Immature natural killer cell (primary cell): ENCODE measurements around the gene GABBR2. TPM values are rescaled to one million over a fixed set of nuclear protein-coding genes. Genes with fewer than 3 reads are reported as not detected.

Experiments used
- DNase-seq, 3 donors: peaks; one replicate each; pipeline ENCODE4 v3.0.0; 2022; ENCODE audit warnings: mixed read lengths in 1 of 3
- H3K27ac Mint-ChIP-seq, 6 donors: one replicate each; pipeline ENCODE4 v1.8.0; 2020; ENCODE audit warnings: mixed read lengths in 6 of 6, mild to moderate bottlenecking in 5 of 6, inconsistent platforms in 4 of 6, moderate library complexity in 3 of 6
- H3K27me3 Mint-ChIP-seq, 3 donors: one replicate each; pipeline ENCODE4 v1.8.0; 2020 to 2021; ENCODE audit warnings: low read depth in 3 of 3, mild to moderate bottlenecking in 3 of 3, mixed read lengths in 3 of 3, moderate library complexity in 3 of 3, inconsistent platforms in 1 of 3
- H3K36me3 Mint-ChIP-seq, 3 donors: one replicate each; pipeline ENCODE4 v1.8.0; 2020; ENCODE audit warnings: mixed read lengths in 3 of 3, inconsistent platforms in 2 of 3, mild to moderate bottlenecking in 2 of 3
- H3K4me1 Mint-ChIP-seq, 2 donors: one replicate each; pipeline ENCODE4 v1.8.0; 2020; ENCODE audit warnings: inconsistent platforms in 2 of 2, mild to moderate bottlenecking in 2 of 2, mixed read lengths in 2 of 2, moderate library complexity in 1 of 2
- H3K4me3 Mint-ChIP-seq, 5 donors: one replicate each; pipeline ENCODE4 v1.8.0; 2020; ENCODE audit warnings: mild to moderate bottlenecking in 5 of 5, mixed read lengths in 5 of 5, inconsistent platforms in 3 of 5, moderate library complexity in 3 of 5
- H3K9me3 Mint-ChIP-seq, 6 donors: one replicate each; pipeline ENCODE4 v1.8.0; 2020; ENCODE audit warnings: mild to moderate bottlenecking in 6 of 6, mixed read lengths in 6 of 6, inconsistent platforms in 4 of 6, moderate library complexity in 3 of 6
- polyA plus RNA-seq, 3 donors: library from polyadenylated mRNA; unstranded; fragments of 300-500 nt; fragmentation: Illumina TruSeq; gene quantifications; one replicate each; pipeline ENCODE4 v1.2.3, GENCODE V29; 2021

The GABBR2 gene
- polyA plus RNA-seq, 3 donors from 2014 or later, result not detected

GRCh38 chr9:98532147-98532546 lies 176.6 kb downstream of the GABBR2 start:
- Mint-ChIP-seq H3K4me3 (no peak overlapping the region), H3K27ac (no peak overlapping the region), H3K27me3 (peaks cover 0 to 2% (median 2%) of the 10 kb centered on the region in 3 donors), H3K9me3 (peaks cover 0 to 2% (median 0%) of the 10 kb centered on the region in 6 donors), H3K4me1 (no peaks in the 10 kb centered on the region), H3K36me3 (no peaks in the 10 kb centered on the region)
- no peak for DNase-seq

- no peaks in the 10 kb centered on the region for H3K4me1 Mint-ChIP-seq
- peaks cover 0 to 3% (median 2%) of the 10 kb centered on the region in 3 donors for H3K27me3 Mint-ChIP-seq
- H3K4me3 Mint-ChIP-seq, result no peak overlapping the region
- DNase-seq, result no peak
- no peaks in the 10 kb centered on the region for H3K36me3 Mint-ChIP-seq
- no peak overlapping the region for H3K27ac Mint-ChIP-seq
- H3K9me3 Mint-ChIP-seq, result no peaks in the 10 kb centered on the region
Measured at GRCh38 chr9:98530806-98531386, 177.8 kb downstream of the GABBR2 start.

- Mint-ChIP-seq H3K9me3 (no peaks in the 10 kb centered on the region), H3K4me1 (no peaks in the 10 kb centered on the region), H3K4me3 (no peak overlapping the region), H3K27me3 (peaks cover 0 to 3% (median 2%) of the 10 kb centered on the region in 3 donors), H3K27ac (no peak overlapping the region), H3K36me3 (no peaks in the 10 kb centered on the region)
- no peak for DNase-seq
Measured at GRCh38 chr9:98530275-98530674, 178.5 kb downstream of the GABBR2 start.

- Mint-ChIP-seq H3K4me3 (no peak overlapping the region), H3K4me1 (no peaks in the 10 kb centered on the region), H3K27me3 (peaks cover 2 to 4% (median 3%) of the 10 kb centered on the region in 3 donors), H3K27ac (no peak overlapping the region), H3K9me3 (no peaks in the 10 kb centered on the region), H3K36me3 (no peaks in the 10 kb centered on the region)
- DNase-seq, result no peak
Measured at GRCh38 chr9:98529841-98530240, 178.9 kb downstream of the GABBR2 start.

- Mint-ChIP-seq H3K4me3 (no peak overlapping the region), H3K4me1 (no peaks in the 10 kb centered on the region), H3K36me3 (no peaks in the 10 kb centered on the region), H3K27ac (no peak overlapping the region), H3K27me3 (peaks cover 4 to 17% (median 5%) of the 10 kb centered on the region in 3 donors), H3K9me3 (no peaks in the 10 kb centered on the region)
- DNase-seq, result no peak
Measured at GRCh38 chr9:98523231-98523901, 185.4 kb downstream of the GABBR2 start.

GRCh38 chr9:98522487-98522886 lies 186.2 kb downstream of the GABBR2 start:
- Mint-ChIP-seq H3K27ac (no peak overlapping the region), H3K27me3 (peaks cover 4 to 17% (median 5%) of the 10 kb centered on the region in 3 donors), H3K9me3 (no peaks in the 10 kb centered on the region), H3K36me3 (no peaks in the 10 kb centered on the region), H3K4me3 (no peak overlapping the region), H3K4me1 (no peaks in the 10 kb centered on the region)
- no peak for DNase-seq

GRCh38 chr9:98521141-98521540 lies 187.6 kb downstream of the GABBR2 start:
- DNase-seq, result no peak
- Mint-ChIP-seq H3K36me3 (no peaks in the 10 kb centered on the region), H3K27ac (no peak overlapping the region), H3K9me3 (no peaks in the 10 kb centered on the region), H3K4me3 (no peak overlapping the region), H3K4me1 (no peaks in the 10 kb centered on the region), H3K27me3 (peaks cover 2 to 17% (median 5%) of the 10 kb centered on the region in 3 donors)

- H3K4me1 Mint-ChIP-seq, result no peaks in the 10 kb centered on the region
- no peaks in the 10 kb centered on the region for H3K9me3 Mint-ChIP-seq
- peaks cover 2 to 17% (median 5%) of the 10 kb centered on the region in 3 donors for H3K27me3 Mint-ChIP-seq
Measured at GRCh38 chr9:98520221-98520960, 188.3 kb downstream of the GABBR2 start.

GRCh38 chr9:98519641-98520040 lies 189.1 kb downstream of the GABBR2 start:
- H3K9me3 Mint-ChIP-seq, result no peaks in the 10 kb centered on the region
- H3K36me3 Mint-ChIP-seq, result no peaks in the 10 kb centered on the region
- no peak for DNase-seq
- no peak overlapping the region for H3K4me3 Mint-ChIP-seq
- no peaks in the 10 kb centered on the region for H3K4me1 Mint-ChIP-seq
- peaks cover 2 to 13% (median 5%) of the 10 kb centered on the region in 3 donors for H3K27me3 Mint-ChIP-seq
- H3K27ac Mint-ChIP-seq, result no peak overlapping the region

More at GRCh38 chr9:98520221-98520960, 188.3 kb downstream of the GABBR2 start:
- no peak for DNase-seq
- H3K4me3 Mint-ChIP-seq, result no peak overlapping the region
- H3K27ac Mint-ChIP-seq, result no peak overlapping the region
- H3K36me3 Mint-ChIP-seq, result no peaks in the 10 kb centered on the region

GRCh38 chr9:98518556-98518955 lies 190.2 kb downstream of the GABBR2 start:
- no peaks in the 10 kb centered on the region for H3K36me3 Mint-ChIP-seq
- H3K4me3 Mint-ChIP-seq, result no peak overlapping the region
- H3K9me3 Mint-ChIP-seq, result no peaks in the 10 kb centered on the region
- no peak overlapping the region for H3K27ac Mint-ChIP-seq
- H3K27me3 Mint-ChIP-seq, result peaks cover 0 to 12% (median 5%) of the 10 kb centered on the region in 3 donors
- DNase-seq, result no peak
- H3K4me1 Mint-ChIP-seq, result no peaks in the 10 kb centered on the region

- H3K27ac Mint-ChIP-seq, result no peak overlapping the region
- H3K4me3 Mint-ChIP-seq, result no peak overlapping the region
- H3K9me3 Mint-ChIP-seq, result no peaks in the 10 kb centered on the region
- H3K27me3 Mint-ChIP-seq, result peaks cover 0 to 5% (median 0%) of the 10 kb centered on the region in 3 donors
- DNase-seq, result no peak
- no peaks in the 10 kb centered on the region for H3K36me3 Mint-ChIP-seq
- H3K4me1 Mint-ChIP-seq, result no peaks in the 10 kb centered on the region
Measured at GRCh38 chr9:98517761-98518160, 191.0 kb downstream of the GABBR2 start.

GRCh38 chr9:98516897-98517503 lies 191.7 kb downstream of the GABBR2 start:
- Mint-ChIP-seq H3K4me3 (no peak overlapping the region), H3K4me1 (no peaks in the 10 kb centered on the region), H3K27ac (no peak overlapping the region), H3K27me3 (peaks cover 0 to 3% (median 1%) of the 10 kb centered on the region in 3 donors), H3K36me3 (no peaks in the 10 kb centered on the region), H3K9me3 (no peaks in the 10 kb centered on the region)
- DNase-seq, result no peak

GRCh38 chr9:98516205-98516896 lies 192.4 kb downstream of the GABBR2 start:
- Mint-ChIP-seq H3K9me3 (peaks cover 0 to 1% (median 0%) of the 10 kb centered on the region in 6 donors), H3K27me3 (peaks cover 0 to 3% (median 1%) of the 10 kb centered on the region in 3 donors), H3K36me3 (no peaks in the 10 kb centered on the region), H3K4me1 (no peaks in the 10 kb centered on the region), H3K27ac (no peak overlapping the region), H3K4me3 (no peak overlapping the region)
- DNase-seq, result no peak
